Calu3 (cell line): ENCODE measurements around the gene C19orf47. TPM values are rescaled to one million over a fixed set of nuclear protein-coding genes. Genes with fewer than 3 reads are reported as not detected.

Experiments
- BruUV-seq: library from RNA; stranded (reverse); fragments of 400-500 nt; replicated peaks from 2 replicates; lab custom pipeline; 2021; lab: Mats Ljungman, UMichigan
- CTCF ChIA-PET: fragments of 300-600 bp; sonication (Branson Sonifier 250); formaldehyde crosslinking; loops from one replicate; lab custom pipeline; 2022; ENCODE audit warnings: antibody characterized with exemption; lab: Charles Lee
- DNase-seq: peaks from one replicate; pipeline ENCODE4 v3.0.0; 2022
- H3K27ac Mint-ChIP-seq: one replicate; pipeline ENCODE4 v1.8.0; 2022; ENCODE audit warnings: mixed read lengths; ENCODE audit not compliant: unreplicated experiment
- H3K27me3 Mint-ChIP-seq: one replicate; pipeline ENCODE4 v1.8.0; 2022; ENCODE audit warnings: mixed read lengths; ENCODE audit not compliant: unreplicated experiment
- H3K36me3 Mint-ChIP-seq: one replicate; pipeline ENCODE4 v1.8.0; 2022; ENCODE audit warnings: mild to moderate bottlenecking, moderate library complexity, mixed read lengths; ENCODE audit not compliant: insufficient read depth, unreplicated experiment
- H3K4me1 Mint-ChIP-seq: one replicate; pipeline ENCODE4 v1.8.0; 2022; ENCODE audit warnings: mild to moderate bottlenecking, low read depth, mixed read lengths; ENCODE audit not compliant: unreplicated experiment
- H3K4me3 Mint-ChIP-seq: one replicate; pipeline ENCODE4 v1.8.0; 2022; ENCODE audit warnings: mild to moderate bottlenecking, low read depth, moderate library complexity, mixed read lengths; ENCODE audit not compliant: unreplicated experiment
- H3K9me3 Mint-ChIP-seq: one replicate; pipeline ENCODE4 v1.8.0; 2022; ENCODE audit warnings: low read depth, mixed read lengths; ENCODE audit not compliant: unreplicated experiment
- intact Hi-C: fragments of 100-400 bp; cut with micrococcal nuclease; formaldehyde crosslinking; loops from one replicate; pipeline ENCODE4 v1.10.0; 2022; ENCODE audit not compliant: unreplicated experiment
- total RNA-seq: library from RNA; stranded (reverse); gene quantifications from 2 replicates; pipeline ENCODE4 v1.2.3, GENCODE V29; 2022
- TF ChIP-seq, protein P1 (sequence below): fragments of 200-600 bp; IDR thresholded peaks from one replicate; pipeline ENCODE4 v1.8.0; 2022; ENCODE audit warnings: antibody characterized with exemption; ENCODE audit not compliant: unreplicated experiment

The C19orf47 gene
- total RNA-seq, 1 experiment from 2014 or later: 22.7 TPM

DNA sequence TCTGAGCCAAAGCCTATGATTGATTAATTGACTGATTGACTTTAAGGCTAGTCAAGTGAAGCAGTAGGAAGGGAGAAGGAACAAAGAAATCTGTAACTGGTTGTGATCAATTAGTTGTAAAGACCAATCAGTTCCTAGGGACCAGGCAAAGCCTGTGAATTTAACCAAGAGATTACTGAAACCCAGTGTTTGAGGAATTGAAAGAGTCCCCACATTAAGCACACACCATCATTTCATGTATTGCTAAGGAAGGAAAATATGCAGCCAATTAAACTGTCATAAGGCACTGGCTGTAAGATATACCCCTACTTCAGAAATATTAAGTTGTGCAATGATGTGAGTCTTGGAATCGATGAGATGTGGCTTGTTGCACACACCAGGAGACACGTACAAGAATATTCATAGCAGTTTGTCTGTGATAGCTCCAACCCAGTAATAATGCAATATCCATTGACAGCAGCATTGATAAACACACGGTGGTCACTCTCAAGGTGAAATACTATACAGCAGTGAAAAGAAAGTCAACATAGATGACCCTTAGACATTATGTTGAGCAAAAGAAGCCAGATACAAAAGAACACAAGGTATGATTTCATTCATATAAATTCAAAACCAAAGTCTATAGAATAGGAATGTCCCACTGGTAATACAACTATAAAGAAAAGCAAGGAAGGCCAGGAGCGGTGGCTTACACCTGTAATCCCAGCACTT lies 9.0 kb downstream of the C19orf47 start:
- peaks cover 11% of the 10 kb centered on the region for H3K36me3 Mint-ChIP-seq
- no peaks in the 10 kb centered on the region for H3K9me3 Mint-ChIP-seq
- no peak overlapping the region for H3K4me3 Mint-ChIP-seq
- intact Hi-C loops: no loop called here
- TF ChIP-seq, protein P1, sequence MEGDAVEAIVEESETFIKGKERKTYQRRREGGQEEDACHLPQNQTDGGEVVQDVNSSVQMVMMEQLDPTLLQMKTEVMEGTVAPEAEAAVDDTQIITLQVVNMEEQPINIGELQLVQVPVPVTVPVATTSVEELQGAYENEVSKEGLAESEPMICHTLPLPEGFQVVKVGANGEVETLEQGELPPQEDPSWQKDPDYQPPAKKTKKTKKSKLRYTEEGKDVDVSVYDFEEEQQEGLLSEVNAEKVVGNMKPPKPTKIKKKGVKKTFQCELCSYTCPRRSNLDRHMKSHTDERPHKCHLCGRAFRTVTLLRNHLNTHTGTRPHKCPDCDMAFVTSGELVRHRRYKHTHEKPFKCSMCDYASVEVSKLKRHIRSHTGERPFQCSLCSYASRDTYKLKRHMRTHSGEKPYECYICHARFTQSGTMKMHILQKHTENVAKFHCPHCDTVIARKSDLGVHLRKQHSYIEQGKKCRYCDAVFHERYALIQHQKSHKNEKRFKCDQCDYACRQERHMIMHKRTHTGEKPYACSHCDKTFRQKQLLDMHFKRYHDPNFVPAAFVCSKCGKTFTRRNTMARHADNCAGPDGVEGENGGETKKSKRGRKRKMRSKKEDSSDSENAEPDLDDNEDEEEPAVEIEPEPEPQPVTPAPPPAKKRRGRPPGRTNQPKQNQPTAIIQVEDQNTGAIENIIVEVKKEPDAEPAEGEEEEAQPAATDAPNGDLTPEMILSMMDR: no peak
- no peaks in the 10 kb centered on the region for H3K27me3 Mint-ChIP-seq
- no peak for DNase-seq
- no peaks in the 10 kb centered on the region for H3K4me1 Mint-ChIP-seq
- no peak overlapping the region for H3K27ac Mint-ChIP-seq
- CTCF ChIA-PET: interaction anchor here (0.6 kb wide), 1 partner anchor 174 kb away, joined by 5 read pairs; no protein-coding TSS in a partner anchor
- BruUV-seq: no TSS peak

DNA sequence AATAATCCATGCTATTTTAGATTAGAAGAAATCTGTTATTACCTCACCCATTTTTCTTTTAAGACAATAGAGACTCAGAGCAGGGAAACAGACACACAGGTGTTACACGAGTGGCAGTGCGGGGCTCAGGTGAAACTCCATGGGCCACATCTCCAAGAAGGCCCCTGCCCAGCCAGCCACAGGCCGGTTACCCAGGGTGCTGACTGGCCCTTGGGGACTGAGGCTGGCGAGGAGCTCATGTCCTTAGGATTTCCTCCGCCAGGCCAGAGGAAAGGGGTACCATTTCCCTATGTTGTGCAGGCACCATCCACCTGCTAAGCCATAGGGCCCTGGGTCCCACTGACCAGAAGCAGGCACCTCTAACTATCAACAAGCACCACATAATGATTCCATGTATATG lies 10.6 kb downstream of the C19orf47 start:
- no peaks in the 10 kb centered on the region for H3K4me1 Mint-ChIP-seq
- TF ChIP-seq, protein P1: no peak
- DNase-seq: no peak
- H3K27ac Mint-ChIP-seq: no peak overlapping the region
- intact Hi-C loops: no loop called here
- H3K9me3 Mint-ChIP-seq: no peaks in the 10 kb centered on the region
- H3K4me3 Mint-ChIP-seq: no peak overlapping the region
- CTCF ChIA-PET: interaction anchor here (0.6 kb wide), 1 partner anchor 18 kb away, joined by 4 read pairs; no protein-coding TSS in a partner anchor
- no TSS peak for BruUV-seq
- no peaks in the 10 kb centered on the region for H3K27me3 Mint-ChIP-seq
- peaks cover 7% of the 10 kb centered on the region for H3K36me3 Mint-ChIP-seq

DNA sequence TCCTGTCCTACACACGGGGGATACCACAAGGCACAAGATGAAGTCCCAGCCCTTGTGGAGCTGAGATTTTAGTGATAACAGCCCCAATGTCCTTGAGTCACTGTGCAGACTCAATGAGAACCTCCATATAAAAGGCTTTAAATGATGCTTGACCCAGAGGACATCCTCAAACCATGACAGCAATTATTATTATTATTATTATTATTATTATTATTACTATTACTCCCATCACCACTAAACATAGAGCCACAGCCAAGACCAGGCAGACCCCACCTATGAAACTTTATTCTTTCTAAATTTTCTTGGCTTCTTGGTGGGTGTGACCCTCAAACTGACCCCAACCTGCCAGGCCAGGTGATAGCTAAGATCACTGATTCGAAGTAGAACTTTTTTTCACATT lies 11.1 kb downstream of the C19orf47 start:
- Mint-ChIP-seq H3K4me3 (no peak overlapping the region), H3K27ac (no peak overlapping the region), H3K9me3 (no peaks in the 10 kb centered on the region), H3K27me3 (no peaks in the 10 kb centered on the region), H3K4me1 (no peaks in the 10 kb centered on the region), H3K36me3 (peaks cover 10% of the 10 kb centered on the region)
- BruUV-seq: no TSS peak
- TF ChIP-seq, protein P1: no peak
- CTCF ChIA-PET: no interaction called here
- DNase-seq: no peak
- intact Hi-C loops: no loop called here

DNA sequence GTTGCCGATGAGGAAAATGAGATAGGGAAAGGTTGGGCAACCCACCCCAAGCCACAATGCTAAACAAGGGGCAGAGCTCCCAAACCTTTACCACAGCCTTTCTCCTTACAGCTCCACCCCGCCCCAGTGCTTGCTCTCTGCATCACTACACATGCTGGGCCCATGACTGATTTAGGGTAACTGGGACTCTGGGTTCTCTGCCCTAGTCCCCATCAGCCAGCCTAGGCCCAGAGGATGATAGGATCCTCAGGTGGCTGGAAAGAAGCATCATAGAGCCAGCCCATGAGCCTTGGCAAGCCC lies 11.6 kb downstream of the C19orf47 start:
- H3K36me3 Mint-ChIP-seq: peaks cover 15% of the 10 kb centered on the region
- CTCF ChIA-PET: no interaction called here
- H3K4me1 Mint-ChIP-seq: no peaks in the 10 kb centered on the region

More for the DNA sequence above, 11.6 kb downstream of the C19orf47 start:
- Mint-ChIP-seq H3K4me3 (no peak overlapping the region), H3K27ac (no peak overlapping the region), H3K27me3 (no peaks in the 10 kb centered on the region), H3K9me3 (no peaks in the 10 kb centered on the region)
- no TSS peak for BruUV-seq
- TF ChIP-seq, protein P1: no peak
- intact Hi-C loops: no loop called here
- no peak for DNase-seq
